Osteoblast (primary cell): ENCODE data around the gene SERINC3. TPM values are rescaled to one million over a fixed set of nuclear protein-coding genes. Genes with fewer than 3 reads are reported as not detected.
A peak's percentile ranks its signal among the peaks of the same experiment; 100 is the strongest.
"Not testable (repeated sequence)": the region's sequence is repeated elsewhere in the genome, so short reads cannot be mapped to it uniquely, and the experiment has no call there.

Experiments
- DNase-seq: peaks from one replicate; pipeline ENCODE4 v3.0.0; 2011; ENCODE audit warnings: low spot score, mixed read lengths; ENCODE audit not compliant: insufficient read length; ENCODE audit errors: missing footprints
- H2AFZ ChIP-seq: 2 replicates; pipeline ENCODE4 v1.6.0; 2011; ENCODE audit warnings: mild to moderate bottlenecking, low read length
- H3K27ac ChIP-seq: 2 replicates; pipeline ENCODE4 v1.5.1; 2011; ENCODE audit warnings: mild to moderate bottlenecking, low read depth, low read length, moderate library complexity
- H3K27me3 ChIP-seq: 2 replicates; pipeline ENCODE4 v1.6.0; 2012; ENCODE audit warnings: mild to moderate bottlenecking, control low read depth, inconsistent platforms, low read length, moderate library complexity; ENCODE audit not compliant: insufficient read depth
- H3K36me3 ChIP-seq: 2 replicates; pipeline ENCODE4 v1.5.1; 2011; ENCODE audit warnings: mild to moderate bottlenecking, low read length, control low read depth, moderate library complexity; ENCODE audit not compliant: insufficient read depth
- H3K4me1 ChIP-seq: 2 replicates; pipeline ENCODE4 v1.5.1; 2011; ENCODE audit warnings: mild to moderate bottlenecking, low read length, control low read depth, moderate library complexity; ENCODE audit not compliant: insufficient read depth
- H3K4me2 ChIP-seq: 2 replicates; pipeline ENCODE4 v1.6.0; 2011; ENCODE audit warnings: mild to moderate bottlenecking, low read length; ENCODE audit not compliant: insufficient read depth
- H3K4me3 ChIP-seq: fragments of 200-600 bp; sonication (generic); 3 replicates; pipeline ENCODE4 v1.5.1; 2012; ENCODE audit warnings: mild to moderate bottlenecking, low read length, inconsistent platforms; ENCODE audit not compliant: insufficient read depth
- H3K79me2 ChIP-seq: 2 replicates; pipeline ENCODE4 v1.6.0; 2012; ENCODE audit warnings: mild to moderate bottlenecking, low read length, control low read depth, inconsistent platforms; ENCODE audit not compliant: insufficient read depth
- H3K9me3 ChIP-seq: 2 replicates; pipeline ENCODE4 v1.5.1; 2011; ENCODE audit warnings: low read depth, low read length, control low read depth
- H4K20me1 ChIP-seq: 2 replicates; pipeline ENCODE4 v1.6.0; 2012; ENCODE audit warnings: mild to moderate bottlenecking, low read length, control low read depth; ENCODE audit not compliant: insufficient read depth
- total RNA-seq: library from RNA; depleted of rRNA; stranded (reverse); fragments of >200 nt; gene quantifications from 2 replicates; pipeline ENCODE4 v1.2.3, GENCODE V29; 2012
- TF ChIP-seq, protein P1 (sequence below): IDR thresholded peaks from 2 replicates; pipeline ENCODE4 v1.5.1; 2011; ENCODE audit warnings: mild to moderate bottlenecking, low read depth, low read length, moderate library complexity; ENCODE audit errors: extremely low read depth

Gene SERINC3
- total RNA-seq, 1 donor = 167 TPM

DNA sequence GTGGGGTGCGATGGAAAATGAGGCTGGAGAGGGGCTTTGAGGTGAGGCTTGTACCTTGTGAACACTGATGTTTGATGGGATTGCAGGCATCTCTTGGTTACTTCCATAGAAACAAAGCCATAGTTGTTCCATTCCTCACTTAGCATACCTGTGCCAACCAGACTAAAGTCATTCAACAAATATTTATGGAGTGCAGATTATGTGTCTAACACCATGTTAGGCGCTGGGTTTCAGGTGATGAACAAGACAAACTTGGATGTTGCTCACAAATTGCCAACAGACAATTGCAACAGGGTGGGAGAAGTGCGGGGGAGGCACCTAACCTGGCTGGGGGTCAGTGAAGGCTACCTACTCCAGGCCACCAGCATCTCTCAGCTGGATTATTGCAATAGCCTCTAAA lies 44.7 kb downstream of the SERINC3 start:
- Histone ChIP-seq H3K36me3 (peaks cover 16% of the 10 kb centered on the region), H3K27ac (no peak overlapping the region), H3K4me2 (peak overlapping the region; percentile 97), H3K27me3 (no peaks in the 10 kb centered on the region), H4K20me1 (no peaks in the 10 kb centered on the region), H3K4me1 (peaks cover 19% of the 10 kb centered on the region), H3K4me3 (no peak overlapping the region), H3K79me2 (peaks cover 29% of the 10 kb centered on the region), H3K9me3 (no peaks in the 10 kb centered on the region), H2AFZ (no peak overlapping the region)
- TF ChIP-seq, protein P1, sequence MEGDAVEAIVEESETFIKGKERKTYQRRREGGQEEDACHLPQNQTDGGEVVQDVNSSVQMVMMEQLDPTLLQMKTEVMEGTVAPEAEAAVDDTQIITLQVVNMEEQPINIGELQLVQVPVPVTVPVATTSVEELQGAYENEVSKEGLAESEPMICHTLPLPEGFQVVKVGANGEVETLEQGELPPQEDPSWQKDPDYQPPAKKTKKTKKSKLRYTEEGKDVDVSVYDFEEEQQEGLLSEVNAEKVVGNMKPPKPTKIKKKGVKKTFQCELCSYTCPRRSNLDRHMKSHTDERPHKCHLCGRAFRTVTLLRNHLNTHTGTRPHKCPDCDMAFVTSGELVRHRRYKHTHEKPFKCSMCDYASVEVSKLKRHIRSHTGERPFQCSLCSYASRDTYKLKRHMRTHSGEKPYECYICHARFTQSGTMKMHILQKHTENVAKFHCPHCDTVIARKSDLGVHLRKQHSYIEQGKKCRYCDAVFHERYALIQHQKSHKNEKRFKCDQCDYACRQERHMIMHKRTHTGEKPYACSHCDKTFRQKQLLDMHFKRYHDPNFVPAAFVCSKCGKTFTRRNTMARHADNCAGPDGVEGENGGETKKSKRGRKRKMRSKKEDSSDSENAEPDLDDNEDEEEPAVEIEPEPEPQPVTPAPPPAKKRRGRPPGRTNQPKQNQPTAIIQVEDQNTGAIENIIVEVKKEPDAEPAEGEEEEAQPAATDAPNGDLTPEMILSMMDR = no peak
- no peak for DNase-seq

DNA sequence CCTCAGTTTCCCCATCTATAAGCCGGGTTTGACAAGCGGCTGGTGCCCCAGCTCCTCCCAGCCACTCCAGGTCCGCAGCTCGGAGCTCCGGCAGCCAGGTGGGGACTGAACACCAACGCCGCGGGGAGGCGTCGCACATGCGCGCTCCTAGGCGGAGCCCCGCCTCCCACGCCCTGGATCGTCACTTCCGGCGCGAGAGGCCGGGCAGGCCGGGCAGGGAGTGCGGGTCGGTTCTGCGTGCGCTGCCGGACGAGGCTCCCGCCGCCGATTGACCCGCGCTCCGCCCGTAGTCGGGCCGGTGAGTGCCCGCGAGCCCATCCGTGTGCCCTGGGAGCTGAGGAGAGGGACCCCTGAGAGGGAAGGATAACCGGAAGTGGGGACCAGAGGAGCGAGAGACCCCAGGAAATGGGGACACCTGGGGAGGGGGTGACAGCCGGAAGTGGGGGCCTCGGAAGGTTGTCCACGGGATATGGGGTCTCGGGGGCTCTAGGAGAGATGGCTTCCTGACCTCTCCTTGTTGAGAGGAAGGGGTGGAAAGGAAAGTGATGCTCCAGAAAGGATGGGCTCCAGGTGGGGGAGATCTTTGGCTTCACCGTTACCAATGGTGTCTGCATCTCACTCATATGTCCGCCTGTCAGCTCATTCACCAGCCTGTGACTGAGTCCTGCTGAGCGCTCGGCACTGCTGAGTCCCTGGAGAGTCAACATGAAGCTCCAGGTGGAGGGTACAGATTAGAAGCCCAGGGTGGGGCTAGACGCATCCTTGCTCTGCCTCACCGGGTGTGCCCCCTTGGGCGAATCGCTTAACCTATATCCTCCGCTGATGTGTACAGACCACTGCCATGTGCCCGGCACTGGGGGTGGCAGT lies 45.9 kb downstream of the SERINC3 start, which contains the start of gene TTPAL:
TTPAL (plus strand) TSS at position 181 of the 867 bp plus-strand sequence. CDS start 4,126 bp downstream, outside the sequence.
- H3K4me1 ChIP-seq = peaks cover 19% of the 10 kb centered on the region
- no peaks in the 10 kb centered on the region for H3K27me3 ChIP-seq
- H3K4me2 ChIP-seq = peak within 1 kb of the TSS; percentile 97
- peak within 1 kb of the TSS; percentile 92 for H3K27ac ChIP-seq
- H3K9me3 ChIP-seq = no peaks in the 10 kb centered on the region
- TF ChIP-seq, protein P1 = peak; percentile 17
- H3K79me2 ChIP-seq = peaks cover 29% of the 10 kb centered on the region
- peak; percentile 97 for DNase-seq
- peaks cover 8% of the 10 kb centered on the region for H3K36me3 ChIP-seq
- peak within 1 kb of the TSS; percentile 93 for H3K4me3 ChIP-seq
- H4K20me1 ChIP-seq = no peaks in the 10 kb centered on the region
- peak within 1 kb of the TSS; percentile 92 for H2AFZ ChIP-seq

DNA sequence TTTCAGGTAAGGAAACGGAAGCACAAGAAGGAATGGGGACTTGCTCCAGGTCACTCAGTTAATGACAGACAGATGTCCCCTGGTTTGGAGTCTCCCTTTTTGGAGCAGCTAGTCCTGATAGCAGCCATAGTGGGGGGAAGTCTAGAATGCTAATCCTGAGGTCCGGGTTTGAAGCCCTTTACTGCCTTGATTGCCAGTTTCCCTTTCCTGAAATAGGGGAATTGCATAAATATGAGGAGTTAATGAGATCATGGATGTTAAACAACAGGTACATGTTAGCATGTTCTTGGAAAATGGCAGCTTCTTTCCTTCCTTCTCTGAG lies 46.5 kb downstream of the SERINC3 start:
- peak overlapping the region; percentile 93 for H3K4me3 ChIP-seq
- peaks cover 19% of the 10 kb centered on the region for H3K4me1 ChIP-seq
- peaks cover 3% of the 10 kb centered on the region for H3K36me3 ChIP-seq
- H3K4me2 ChIP-seq = peak overlapping the region; percentile 97
- H3K27me3 ChIP-seq = no peaks in the 10 kb centered on the region
- DNase-seq = no peak
- peak overlapping the region; percentile 92 for H2AFZ ChIP-seq
- no peaks in the 10 kb centered on the region for H3K9me3 ChIP-seq
- peak overlapping the region; percentile 92 for H3K27ac ChIP-seq
- no peaks in the 10 kb centered on the region for H4K20me1 ChIP-seq
- peaks cover 29% of the 10 kb centered on the region for H3K79me2 ChIP-seq
- TF ChIP-seq, protein P1 = no peak

DNA sequence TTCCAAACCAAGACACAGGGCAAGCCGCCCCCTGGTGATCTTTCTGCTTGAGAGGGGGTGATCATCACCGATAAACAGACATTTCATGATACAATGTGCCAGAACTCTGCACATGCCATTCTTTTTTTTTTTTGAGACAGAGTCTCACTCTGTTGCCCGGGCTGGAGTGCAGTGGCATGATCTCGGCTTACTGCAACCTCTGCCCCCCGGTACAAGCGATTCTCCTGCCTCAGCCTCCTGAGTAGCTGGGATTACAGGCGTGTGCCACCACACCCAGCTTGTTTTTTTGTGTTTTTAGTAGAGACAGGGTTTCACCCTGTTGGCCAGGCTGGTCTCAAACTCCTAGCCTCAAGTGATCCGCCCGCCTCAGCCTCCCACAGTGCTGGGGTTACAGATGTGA lies 49.6 kb downstream of the SERINC3 start:
- H3K27ac ChIP-seq = not testable (repeated sequence)

More for the DNA sequence above, 49.6 kb downstream of the SERINC3 start:
- H3K36me3 ChIP-seq, H2AFZ ChIP-seq, H3K4me3 ChIP-seq, H3K9me3 ChIP-seq, H3K4me2 ChIP-seq, H4K20me1 ChIP-seq, H3K27me3 ChIP-seq, DNase-seq: not testable (repeated sequence)
- peaks cover 21% of the 10 kb centered on the region for H3K79me2 ChIP-seq
- peaks cover 25% of the 10 kb centered on the region for H3K4me1 ChIP-seq
